Stomach (tissue), 4 donors: Measurements from ENCODE around the gene PKHD1.

Source experiments
- POLR2A ChIP-seq, 4 donors: fragments of 450-650 bp; IDR thresholded peaks; one replicate each; pipeline ENCODE4 v1.6.1; 2016; ENCODE audit warnings: antibody characterized with exemption in 4 of 4, control low read depth in 2 of 4, mild to moderate bottlenecking in 1 of 4, moderate library complexity in 1 of 4
- TF ChIP-seq, protein P1 (sequence below), 7 experiments: fragments of 450-650 bp in 4 of 7; fragments of 200-600 bp in 3 of 7; sonication (generic) in 3 of 7; IDR thresholded peaks; one replicate each; pipeline ENCODE4 v1.5.1; 2016 to 2019; ENCODE audit warnings: antibody characterized with exemption in 7 of 7, control low read depth in 2 of 7, mild to moderate bottlenecking in 1 of 7

- TF ChIP-seq, protein P1, sequence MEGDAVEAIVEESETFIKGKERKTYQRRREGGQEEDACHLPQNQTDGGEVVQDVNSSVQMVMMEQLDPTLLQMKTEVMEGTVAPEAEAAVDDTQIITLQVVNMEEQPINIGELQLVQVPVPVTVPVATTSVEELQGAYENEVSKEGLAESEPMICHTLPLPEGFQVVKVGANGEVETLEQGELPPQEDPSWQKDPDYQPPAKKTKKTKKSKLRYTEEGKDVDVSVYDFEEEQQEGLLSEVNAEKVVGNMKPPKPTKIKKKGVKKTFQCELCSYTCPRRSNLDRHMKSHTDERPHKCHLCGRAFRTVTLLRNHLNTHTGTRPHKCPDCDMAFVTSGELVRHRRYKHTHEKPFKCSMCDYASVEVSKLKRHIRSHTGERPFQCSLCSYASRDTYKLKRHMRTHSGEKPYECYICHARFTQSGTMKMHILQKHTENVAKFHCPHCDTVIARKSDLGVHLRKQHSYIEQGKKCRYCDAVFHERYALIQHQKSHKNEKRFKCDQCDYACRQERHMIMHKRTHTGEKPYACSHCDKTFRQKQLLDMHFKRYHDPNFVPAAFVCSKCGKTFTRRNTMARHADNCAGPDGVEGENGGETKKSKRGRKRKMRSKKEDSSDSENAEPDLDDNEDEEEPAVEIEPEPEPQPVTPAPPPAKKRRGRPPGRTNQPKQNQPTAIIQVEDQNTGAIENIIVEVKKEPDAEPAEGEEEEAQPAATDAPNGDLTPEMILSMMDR (IDR thresholded peaks at IDR 0.05), result peak in 1 of 7 experiments; percentile 8
- TF ChIP-seq POLR2A (IDR thresholded peaks at IDR 0.05), result no peak
Measured at GRCh38 chr6:51844336-51844735, 243.1 kb downstream of the PKHD1 start.
